D341Med (cell line): ENCODE data around the gene ZNF519.
"Not testable (repeated sequence)": the region's sequence is repeated elsewhere in the genome, so short reads cannot be mapped to it uniquely, and the experiment has no call there.

Experiments
- DNase-seq: peaks from one replicate; pipeline ENCODE4 v3.0.0; 2012; ENCODE audit warnings: low spot score

Gene ZNF519

DNA sequence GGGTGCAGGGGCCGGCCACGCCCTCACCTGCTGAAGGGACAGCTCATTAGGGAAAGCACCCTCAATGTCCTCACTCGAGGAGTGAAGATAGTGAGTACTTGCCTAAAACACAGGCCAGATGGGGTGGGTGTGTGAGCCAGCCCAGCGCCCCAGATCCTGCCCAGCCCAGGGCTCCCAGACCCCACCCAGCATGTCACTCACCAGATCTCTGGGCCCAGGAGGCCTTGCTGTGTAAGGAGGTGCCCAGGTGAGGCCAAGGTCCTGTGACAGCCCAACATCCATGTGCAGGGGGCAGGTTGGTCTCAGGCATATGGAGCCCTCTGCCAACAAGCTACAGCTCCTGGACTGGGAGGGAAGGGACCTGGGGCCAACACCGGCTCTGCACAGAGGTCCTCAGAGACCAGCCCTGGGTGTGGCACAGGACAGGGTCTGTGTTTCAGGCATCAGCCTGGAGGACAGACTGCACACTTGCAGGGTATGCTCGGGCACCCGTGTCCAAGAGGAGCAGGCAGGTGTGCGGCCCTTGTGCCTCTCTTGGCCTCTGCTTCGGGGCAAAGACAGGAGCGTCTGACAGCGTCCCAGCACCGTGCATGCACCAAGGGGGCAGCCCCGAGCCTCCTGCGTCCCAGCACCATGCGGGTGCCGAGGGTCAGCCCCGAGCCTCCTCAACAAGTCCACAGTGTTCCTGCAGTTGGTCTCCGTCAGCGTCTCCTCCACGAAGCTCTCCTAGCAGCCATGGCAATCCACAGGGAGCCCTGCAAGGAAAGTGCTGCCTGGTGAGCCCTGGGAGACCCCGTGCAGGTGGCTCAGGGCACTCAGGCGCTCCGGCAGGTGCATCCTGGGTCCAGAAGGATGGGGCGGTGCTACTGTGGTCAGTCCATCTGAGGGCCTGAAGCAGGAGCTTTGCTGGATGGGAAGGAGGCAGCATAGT, 16.0 kb upstream of the ZNF519 start:
- peak; percentile 9 for DNase-seq

DNA sequence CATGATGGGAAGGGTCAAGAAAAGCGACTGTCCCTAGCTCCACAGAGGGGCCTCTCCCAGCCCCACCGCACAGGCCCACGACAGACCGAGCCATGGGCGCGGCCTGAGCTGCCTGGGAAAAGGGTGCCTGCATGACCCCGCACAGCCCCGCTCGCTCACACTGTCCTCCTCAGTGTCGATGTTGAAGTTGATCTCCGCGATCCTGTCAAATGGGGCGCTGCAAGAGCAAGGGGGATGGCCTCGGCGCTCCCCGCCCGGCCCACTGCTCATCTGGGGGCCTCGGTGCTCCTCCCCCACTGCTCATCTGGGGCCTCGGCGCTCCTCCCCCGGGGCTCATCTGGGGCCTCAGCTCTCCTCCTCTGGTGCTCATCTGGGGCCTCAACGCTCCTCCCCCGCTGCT, 14.5 kb upstream of the ZNF519 start:
- peak; percentile 5 for DNase-seq

DNA sequence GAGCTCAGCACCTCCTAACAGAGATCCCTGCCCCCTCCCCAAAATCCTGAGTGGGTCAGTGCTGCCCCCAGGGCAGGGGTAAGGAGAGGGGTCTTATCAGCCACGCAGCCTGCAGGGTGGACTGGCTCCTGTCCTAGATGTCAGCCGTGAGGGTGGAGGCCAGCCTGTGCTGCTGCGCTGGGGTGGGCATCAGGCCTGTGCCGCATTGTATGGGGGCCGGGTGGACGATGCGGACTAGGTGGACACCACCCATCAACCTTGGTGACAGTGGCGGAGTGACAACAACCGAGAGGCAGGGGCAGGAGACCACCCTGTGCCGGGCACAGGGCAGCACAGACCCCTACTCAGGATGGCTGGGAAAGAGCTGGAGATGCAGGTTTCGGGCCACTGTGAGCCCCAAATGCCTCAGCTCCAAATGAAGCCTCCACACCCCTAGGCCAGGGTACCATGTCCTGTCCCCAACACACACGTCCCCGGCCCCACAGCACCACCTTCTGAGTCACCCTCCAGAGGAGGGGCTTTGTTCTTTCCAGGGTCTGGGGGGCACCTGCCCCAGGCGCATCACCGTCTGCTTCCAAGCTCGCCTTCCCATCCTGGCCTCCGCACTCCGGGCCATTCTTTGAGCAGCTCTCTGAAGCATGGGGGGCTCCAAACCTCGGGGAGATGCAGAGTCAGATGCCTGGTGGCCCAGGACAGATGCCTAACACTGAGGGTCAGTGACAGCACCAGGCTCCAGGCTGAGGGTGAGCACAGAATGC, 13.5 kb upstream of the ZNF519 start:
- DNase-seq: peak; percentile 27

DNA sequence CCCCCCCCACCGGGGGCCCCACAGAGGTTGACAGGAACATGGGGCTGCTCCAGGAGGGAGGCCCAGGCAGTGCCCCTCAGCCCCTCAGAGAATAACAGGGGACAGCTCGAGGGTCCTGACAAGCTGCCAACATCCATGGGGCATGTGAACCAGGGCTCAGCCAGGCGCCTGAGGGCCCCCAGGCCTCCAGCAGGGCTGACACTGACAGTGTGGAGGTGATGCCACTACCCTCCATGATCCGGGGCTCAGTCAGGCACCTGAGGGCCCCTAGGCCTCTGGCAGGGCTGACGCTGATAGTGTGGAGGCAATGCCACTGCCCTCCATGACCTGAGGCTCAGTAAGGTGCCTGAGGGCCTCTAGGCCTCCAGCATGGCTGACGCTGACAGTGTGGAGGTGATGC, 12.8 kb upstream of the ZNF519 start:
- peak; percentile 8 for DNase-seq

DNA sequence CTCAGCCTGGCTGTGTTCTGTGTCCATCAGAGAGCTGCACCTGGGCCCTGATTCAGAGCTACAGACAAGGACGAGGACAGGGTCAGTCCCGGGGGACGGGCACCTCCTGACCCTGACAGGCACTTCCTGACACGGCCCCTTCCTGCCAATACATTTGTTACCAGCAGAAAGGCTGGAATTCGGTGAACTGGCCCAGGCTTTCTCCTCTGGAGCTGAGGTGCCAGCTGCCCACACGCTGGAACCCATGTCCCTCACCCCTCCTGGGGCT, 12.3 kb upstream of the ZNF519 start:
- no peak for DNase-seq

DNA sequence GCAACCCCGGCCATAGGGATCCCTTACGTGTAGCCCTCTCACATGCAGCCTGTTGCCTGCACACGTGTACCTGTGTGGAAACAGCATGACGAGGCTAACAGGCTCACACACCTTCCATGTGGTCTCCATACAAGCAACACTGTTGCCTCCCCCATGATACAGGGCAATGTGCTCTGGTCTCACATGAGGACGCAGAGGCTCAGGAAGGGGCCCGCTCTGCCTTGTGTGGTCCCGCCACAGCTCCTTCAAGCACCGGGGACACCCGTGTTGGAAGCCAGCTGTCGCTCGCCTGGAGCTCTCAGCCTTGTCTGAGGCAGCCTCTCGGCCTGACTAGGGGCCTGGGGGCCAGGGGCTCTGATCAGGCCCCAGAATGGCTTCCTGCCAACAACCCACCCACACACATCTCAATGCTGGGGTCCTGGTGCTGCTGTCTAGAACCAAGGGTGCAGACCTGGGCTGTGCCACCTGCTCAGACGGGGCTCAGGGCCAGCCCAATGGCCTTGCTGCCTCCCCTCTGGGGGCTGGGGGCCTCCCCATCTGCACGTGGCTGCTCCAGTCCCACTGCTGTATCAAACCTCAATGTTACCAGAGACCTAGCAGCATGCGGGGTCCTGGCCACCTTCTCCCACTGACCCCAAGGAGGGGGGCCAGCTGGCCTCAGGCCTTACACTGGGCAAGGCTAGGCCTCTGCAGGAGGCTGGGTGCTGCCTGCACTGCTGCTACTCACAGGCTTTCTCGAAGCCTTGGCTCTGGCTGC, 11.8 kb upstream of the ZNF519 start:
- peak; percentile 20 for DNase-seq

DNA sequence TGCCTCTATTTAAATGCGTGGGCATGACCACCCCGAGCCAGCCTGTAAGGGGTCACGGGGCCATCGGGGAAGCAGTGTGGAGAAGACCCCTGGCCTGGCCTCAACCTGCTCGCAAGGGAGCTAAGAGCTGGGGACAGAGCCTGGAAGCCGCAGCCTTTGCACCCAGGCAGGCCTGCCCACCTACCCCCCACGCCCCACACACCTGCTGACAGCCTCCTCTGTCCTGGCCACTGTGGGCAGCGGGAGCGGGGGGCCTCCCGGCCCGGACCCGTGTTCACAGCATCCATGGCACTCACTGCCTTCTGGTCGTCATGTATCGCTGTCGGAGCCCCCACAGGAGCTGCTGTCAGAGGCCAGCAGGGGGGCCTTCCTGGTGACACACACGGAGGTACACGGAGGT, 11.2 kb upstream of the ZNF519 start:
- DNase-seq: not testable (repeated sequence)

DNA sequence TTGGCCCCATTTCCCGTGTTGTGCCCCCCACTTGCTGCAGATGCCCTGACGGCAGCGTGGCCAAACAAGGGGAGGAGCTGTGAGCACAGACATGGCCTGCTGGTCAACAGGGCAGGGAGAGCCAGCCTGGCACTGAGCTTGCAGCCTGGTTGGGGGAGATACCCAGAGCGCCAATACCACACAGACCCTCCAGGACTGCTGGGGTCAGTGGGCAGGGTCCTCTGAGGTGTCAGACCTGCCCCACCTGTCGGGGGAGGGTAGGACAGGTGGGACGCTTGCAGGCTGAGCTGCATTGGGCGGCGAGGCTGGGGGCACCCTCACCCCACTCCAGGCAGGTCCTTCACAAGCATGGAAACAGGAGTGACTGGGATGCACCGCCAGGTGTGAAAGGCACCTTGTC, 9.9 kb upstream of the ZNF519 start:
- not testable (repeated sequence) for DNase-seq

DNA sequence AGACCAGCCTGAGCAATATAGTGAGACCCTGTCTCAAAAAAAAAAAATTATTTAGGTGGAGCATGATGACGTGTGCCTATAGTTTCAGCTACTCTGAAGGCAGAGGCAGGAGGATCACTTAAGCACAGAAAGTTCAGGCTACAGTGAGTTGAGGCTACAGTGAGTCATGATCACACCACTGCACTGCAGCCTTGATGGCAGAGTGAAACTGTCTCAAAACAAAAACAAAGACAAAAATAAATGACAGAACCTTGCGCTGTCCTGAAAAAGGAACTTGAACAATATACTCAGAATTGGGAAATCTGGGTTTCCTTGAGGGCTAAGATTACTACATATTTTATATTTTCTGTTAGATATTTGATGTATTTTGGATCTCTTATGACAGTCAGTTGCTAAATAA, 7.3 kb upstream of the ZNF519 start:
- DNase-seq: not testable (repeated sequence)

DNA sequence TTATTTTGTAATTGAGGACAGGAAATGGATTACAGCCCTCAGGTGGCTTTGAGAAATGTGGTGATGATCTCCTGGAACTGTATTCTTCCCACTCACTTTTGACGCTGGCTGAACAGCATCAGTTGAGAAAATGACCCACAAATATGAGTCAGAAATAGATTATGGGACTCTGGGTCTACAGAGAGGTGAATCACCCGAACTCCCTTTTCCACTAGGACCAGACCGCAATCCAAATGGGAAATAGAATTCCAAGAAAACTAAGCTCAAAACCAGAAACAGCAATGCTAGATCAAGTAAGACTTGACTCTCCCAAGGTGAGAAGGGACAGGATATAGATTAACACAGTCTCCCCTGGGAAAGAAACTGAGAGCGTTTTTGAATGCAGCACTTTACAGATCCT, 5.7 kb upstream of the ZNF519 start:
- DNase-seq: not testable (repeated sequence)

DNA sequence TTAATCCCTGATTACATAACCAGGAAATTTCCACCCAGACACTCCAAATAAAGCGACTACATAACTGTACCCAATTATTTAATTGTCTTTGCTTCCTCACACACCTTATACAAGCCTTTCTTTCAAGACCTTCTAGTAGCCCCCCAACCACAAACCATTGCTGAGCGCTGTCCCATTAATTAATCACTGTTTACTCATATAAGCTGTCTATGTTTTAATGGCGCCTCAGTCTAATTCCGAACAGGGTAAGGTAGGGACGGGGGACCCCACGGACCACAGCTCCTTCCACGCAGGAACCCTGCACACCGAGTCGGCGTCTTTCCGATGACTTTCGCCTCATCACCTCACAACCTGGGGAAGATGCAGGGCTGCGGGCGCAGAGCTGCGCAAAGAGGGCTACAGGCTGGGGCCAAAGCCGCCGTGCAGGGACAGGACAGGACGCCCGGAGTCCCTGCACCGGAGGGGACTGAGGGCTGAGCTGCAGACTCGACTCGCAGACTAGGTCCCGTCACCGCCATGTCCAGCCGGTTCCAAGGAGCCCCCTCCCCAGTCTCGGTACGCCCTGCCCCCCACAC, 452 bp downstream of the ZNF519 start:
- not testable (repeated sequence) for DNase-seq

DNA sequence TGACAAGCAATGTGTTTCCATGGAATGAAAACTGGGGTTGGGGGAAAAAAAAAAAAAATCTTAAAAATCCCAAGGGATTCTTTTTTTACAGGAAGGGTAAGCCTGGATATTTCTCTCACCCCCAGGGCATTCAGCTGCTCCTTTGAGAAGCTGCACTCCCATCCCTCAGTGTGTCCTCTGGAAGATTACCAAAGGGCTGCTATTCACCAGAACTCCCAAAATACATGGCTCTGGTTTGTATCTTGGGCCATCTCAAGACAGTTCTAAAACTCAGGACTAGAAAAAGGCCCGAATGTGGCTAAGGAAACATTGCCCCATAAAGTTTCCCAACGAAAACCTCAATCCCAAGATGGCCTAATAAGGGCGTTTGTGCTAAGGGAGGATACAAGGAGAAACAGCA, 1.4 kb downstream of the ZNF519 start:
- DNase-seq: not testable (repeated sequence)

DNA sequence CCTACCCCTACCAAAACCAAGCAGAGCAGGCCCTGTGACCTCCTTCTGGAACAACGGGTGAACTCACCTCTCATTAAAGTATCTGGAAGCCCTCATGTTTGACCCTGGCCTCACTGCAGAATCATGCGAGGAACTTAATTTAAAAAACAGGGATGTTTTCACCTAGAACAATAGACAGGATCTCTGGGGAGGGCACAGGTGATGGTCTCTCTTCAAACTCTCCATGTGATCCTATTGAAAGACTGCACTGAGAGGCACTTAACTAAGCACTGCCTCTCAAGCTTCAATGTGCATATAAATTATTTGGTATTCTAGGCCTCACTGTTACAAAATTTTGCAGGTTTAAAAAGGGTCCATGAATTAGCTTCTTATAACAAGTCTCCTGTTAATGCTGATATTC, 7.5 kb downstream of the ZNF519 start:
- DNase-seq: no peak

DNA sequence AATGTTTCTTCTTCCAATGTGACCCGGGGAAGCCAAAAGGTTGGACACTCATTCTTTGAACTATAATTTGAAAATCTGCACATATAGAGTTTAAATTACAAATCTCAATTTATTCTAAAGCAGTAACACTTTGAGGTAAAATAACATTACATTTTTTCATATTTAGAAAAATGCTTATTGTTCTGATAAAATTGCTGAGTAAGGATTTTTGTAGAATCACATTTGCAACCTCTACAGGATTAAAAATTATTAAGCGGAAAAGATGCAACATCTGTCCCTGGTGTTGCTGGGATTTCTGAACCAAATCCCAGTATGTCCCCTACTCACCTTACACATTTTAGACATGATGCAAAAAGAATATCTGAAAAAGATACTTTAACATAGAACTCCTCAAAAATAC, 10.1 kb downstream of the ZNF519 start:
- DNase-seq: no peak

DNA sequence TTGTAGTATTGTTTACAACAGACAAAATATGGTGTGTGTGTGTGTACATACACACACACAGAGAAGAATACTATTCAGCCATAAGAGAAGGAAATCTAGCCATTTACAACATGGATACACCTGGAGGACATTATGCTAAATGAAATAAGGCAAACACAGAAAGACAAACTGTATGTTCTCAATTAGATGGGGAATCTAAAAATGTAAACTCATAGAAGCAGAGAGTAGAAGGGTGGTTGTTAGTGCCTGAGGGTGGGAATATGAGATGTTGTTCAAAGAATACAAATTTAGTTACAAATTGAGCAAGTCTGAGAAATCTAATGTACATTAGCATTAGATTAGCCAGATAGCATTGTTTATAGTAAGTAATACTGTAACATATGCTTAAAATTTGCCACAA, 11.3 kb downstream of the ZNF519 start:
- no peak for DNase-seq

DNA sequence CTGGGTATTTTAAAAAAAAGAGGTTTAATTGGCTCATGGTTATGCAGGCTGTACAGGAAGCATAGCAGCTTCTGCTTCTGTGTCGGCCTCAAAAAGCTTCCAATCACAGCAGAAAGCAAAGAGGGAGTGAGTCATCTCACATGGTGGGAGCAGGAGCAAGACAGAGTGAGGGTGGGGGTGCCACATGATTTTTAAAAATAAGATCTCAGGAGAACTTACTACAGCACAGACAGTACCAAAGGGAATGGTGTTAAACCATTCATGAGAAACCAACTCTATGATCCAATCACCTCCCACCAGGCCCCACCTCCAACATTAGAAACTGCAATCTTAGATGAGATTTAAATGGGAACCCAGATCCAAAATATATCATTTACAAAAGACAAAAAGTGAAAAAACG, 14.6 kb downstream of the ZNF519 start:
- DNase-seq: no peak

DNA sequence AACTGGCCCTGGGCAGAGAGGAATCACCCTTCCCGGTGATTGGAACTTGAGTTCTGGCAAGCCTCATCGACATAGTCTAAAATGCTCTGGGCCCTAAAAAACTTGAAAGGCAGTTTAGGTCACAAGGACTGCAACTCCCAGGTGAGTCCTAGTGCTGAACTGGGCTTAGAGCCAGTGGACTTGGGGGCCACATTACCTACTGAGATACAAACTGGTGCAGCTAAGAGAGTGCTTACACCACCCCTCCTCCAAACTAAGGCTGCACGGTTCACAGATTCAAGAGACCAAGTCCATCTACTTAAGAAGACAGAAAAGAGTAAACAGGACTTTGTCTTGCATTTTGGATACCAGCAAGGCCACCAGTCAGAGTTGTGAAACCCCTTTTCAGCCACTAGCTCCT, 25.3 kb downstream of the ZNF519 start:
- no peak for DNase-seq

DNA sequence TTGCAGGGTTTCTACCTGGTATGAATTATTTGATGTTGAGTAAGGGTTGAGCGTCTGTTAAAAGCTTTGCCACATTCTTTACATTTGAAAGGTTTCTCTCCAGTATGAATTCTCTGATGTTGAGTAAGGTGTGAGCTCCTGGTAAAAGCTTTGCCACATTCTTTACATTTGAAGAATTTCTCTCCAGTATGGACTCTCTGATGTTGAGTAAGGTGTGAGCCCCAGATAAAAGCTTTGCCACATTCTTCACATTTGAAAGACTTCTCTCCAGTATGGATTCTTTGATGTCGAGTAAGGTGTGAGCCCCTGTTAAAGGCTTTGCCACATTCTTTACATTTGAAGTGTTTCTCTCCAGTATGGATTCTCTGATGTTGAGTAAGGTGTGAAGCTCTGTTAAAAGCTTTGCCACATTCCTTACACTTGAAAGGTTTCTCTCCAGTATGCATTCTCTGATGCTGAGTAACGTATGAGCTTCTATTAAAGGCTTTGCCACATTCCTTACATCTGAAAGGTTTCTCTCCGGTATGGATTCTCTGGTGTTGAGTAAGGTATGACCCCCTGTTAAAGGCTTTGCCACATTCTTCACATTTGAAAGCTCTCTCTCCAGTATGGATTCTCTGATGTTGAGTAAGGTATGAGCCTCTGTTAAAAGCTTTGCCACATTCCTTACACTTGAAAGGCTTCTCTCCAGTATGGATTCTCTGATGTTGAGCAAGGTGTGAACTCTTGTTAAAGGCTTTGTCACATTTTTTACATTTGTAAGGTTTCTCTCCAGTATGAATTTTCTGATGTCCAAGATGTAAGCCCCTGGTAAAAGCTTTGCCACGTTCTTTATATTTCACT, 27.1 kb downstream of the ZNF519 start:
- no peak for DNase-seq

DNA sequence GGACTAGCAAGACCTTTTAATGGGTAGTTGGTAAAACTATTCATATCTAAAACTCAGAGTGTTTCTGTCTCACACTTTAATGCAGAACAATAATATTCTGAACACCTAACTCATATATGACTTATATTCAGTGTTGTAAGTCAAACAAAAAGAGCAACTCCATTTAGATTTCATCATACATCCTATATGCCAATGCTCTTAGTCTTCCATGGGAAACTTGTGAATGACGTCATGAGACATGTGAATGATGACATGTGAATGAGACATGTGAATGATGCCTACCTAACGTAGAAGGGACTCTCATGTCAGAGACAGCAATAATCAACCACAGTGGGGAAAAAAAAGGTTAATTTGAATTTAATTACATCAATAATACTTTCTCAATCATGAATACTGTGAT, 28.0 kb downstream of the ZNF519 start:
- no peak for DNase-seq

DNA sequence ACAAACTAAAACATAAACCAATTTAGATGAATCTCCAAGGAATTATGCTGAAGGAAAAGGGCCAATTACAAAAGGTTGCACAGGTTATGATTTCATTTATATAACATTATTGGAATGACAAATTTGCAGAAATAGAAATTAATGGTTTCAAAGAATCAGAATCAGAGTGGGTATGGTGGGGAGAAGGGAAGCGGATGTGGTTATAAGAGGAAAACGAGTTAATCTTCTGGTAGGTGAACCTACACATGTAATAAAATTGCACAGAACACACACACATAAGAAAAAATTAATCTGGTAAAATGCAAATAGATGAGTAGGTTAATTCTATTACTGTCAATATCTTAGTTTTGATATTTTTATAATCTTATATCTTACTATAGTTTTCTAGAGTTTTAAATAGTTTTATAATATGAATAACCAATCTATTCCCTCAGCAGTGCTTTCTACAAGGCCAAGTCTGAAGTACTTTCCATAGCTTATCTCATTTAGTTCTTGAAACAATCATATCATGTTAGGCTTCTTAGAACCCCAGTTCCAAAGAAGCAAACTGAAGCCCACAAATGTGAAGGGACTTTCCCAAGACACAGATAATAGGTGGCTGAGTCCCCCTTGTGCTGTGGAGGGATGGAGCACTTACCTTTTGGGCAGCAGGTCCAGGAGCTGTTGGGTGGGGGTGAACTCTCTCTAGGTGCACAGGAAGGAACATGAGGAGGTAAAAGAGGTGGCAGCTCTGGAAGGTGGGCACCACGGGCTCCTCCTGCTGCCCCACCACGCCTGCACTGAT, 31.5 kb downstream of the ZNF519 start:
- no peak for DNase-seq

DNA sequence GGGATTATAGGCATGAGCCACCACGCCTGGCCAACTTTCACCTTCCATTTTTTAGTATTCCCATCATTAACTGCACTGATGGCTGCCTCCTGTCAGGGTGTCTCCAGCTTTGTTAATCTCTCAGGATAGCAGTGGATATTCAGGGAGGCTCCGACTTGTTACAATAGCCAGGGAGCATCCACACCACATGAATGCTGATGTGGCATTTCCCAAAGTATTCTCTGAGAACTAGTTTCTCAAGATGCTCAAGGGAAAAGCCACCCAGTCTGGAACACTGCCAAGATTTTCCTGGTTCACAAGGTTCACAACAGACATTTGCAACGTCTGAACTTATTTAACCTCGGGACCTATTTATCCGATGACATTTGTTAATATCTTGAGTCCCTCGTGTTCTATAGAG, 33.8 kb downstream of the ZNF519 start:
- DNase-seq: no peak
